ENCODE measurements around the gene SHROOM3. TPM values are rescaled to one million over a fixed set of nuclear protein-coding genes. Genes with fewer than 3 reads are reported as not detected.

The SHROOM3 gene
- total RNA-seq, 1 experiment from 2014 or later: 27.6 TPM

GRCh38 chr4:76514087-76514486 is 79.1 kb downstream of the SHROOM3 start:
- H3K9me3 Mint-ChIP-seq: peaks cover 10 to 11% of the 10 kb centered on the region in 2 experiments; a peak in 4 of 5 replicates
- Histone ChIP-seq H2AFZ (ENCODE audit: low read length) (no peak overlapping the region), H3K23me2 (ENCODE audit: insufficient read length, low read depth, low read length, poor library complexity, severe bottlenecking) (no peaks in the 10 kb centered on the region), H3K9ac (ENCODE audit: extremely low read depth, insufficient read length, low read length) (no peak overlapping the region), H3K79me1 (ENCODE audit: insufficient read depth, low read depth, low read length, poor library complexity, severe bottlenecking) (no peaks in the 10 kb centered on the region), H3T11ph (ENCODE audit: low read length) (no peak overlapping the region), H2BK15ac (ENCODE audit: low read depth, low read length) (no peak overlapping the region), H3K23ac (ENCODE audit: insufficient read length, low read depth, low read length) (no peak overlapping the region), H4K5ac (ENCODE audit: insufficient read length, low read depth, low read length) (no peak overlapping the region), H3K14ac (ENCODE audit: insufficient read depth, low read length) (no peak overlapping the region), H3K4me2 (ENCODE audit: insufficient read depth, insufficient read length, low read length) (no peak overlapping the region), H2BK12ac (ENCODE audit: insufficient read length, low read depth, low read length) (no peak overlapping the region), H2BK20ac (ENCODE audit: low read depth, low read length, poor library complexity, severe bottlenecking) (no peak overlapping the region), H2BK120ac (ENCODE audit: low read depth, low read length, poor library complexity, severe bottlenecking) (no peak overlapping the region), H3K4me1 (ENCODE audit: insufficient read depth, low read length) (no peaks in the 10 kb centered on the region), H3K4ac (ENCODE audit: low read depth, low read length) (no peak overlapping the region), H4K8ac (replicated peaks; ENCODE audit: insufficient read length, low read depth, low read length) (no peak overlapping the region), H3K18ac (ENCODE audit: insufficient read length, low read depth, low read length) (no peak overlapping the region), H3K27me3 (ENCODE audit: insufficient read depth, low read length) (no peaks in the 10 kb centered on the region), H4K91ac (ENCODE audit: insufficient read length, low read depth, low read length) (no peak overlapping the region), H3K27ac (ENCODE audit: insufficient read length, low read depth, low read length) (no peak overlapping the region), H3K56ac (ENCODE audit: insufficient read length, low read depth, low read length) (no peak overlapping the region), H3K9me3 (ENCODE audit: control insufficient read depth, low read depth, low read length) (no peaks in the 10 kb centered on the region), H4K20me1 (ENCODE audit: control insufficient read depth, insufficient read depth, insufficient read length) (no peaks in the 10 kb centered on the region), H2BK5ac (ENCODE audit: insufficient read length, low read length) (no peak overlapping the region), H2AK5ac (ENCODE audit: insufficient read length, low read length) (no peak overlapping the region), H3K79me2 (ENCODE audit: insufficient read depth, low read length) (no peaks in the 10 kb centered on the region)
- H3K27ac Mint-ChIP-seq: no peak overlapping the region
- H3K27me3 Mint-ChIP-seq (ENCODE audit: low read depth): no peaks in the 10 kb centered on the region
- H3K4me1 Mint-ChIP-seq: peaks cover 15 to 21% of the 10 kb centered on the region in 2 experiments
- no peak for DNase-seq
- no peak for TF ChIP-seq CTCF (conservative IDR thresholded peaks at IDR 0.05)
- no peak overlapping the region for H3K4me3 Mint-ChIP-seq
- peaks cover 0 to 11% (median 2%) of the 10 kb centered on the region in 3 experiments; a peak in 5 of 7 replicates for H3K36me3 Mint-ChIP-seq (ENCODE audit: insufficient read depth in 1 of 3, low read depth in 3 of 3)
